Kasumi-1 (cell line): ENCODE measurements around the gene TSFM.
A peak's percentile ranks its signal among the peaks of the same experiment; 100 is the strongest.

Experiments used
- DNase-seq, 2 experiments: peaks; one replicate each; lab custom pipeline; 2025; lab: John Stamatoyannopoulos, UW

Gene TSFM

DNA sequence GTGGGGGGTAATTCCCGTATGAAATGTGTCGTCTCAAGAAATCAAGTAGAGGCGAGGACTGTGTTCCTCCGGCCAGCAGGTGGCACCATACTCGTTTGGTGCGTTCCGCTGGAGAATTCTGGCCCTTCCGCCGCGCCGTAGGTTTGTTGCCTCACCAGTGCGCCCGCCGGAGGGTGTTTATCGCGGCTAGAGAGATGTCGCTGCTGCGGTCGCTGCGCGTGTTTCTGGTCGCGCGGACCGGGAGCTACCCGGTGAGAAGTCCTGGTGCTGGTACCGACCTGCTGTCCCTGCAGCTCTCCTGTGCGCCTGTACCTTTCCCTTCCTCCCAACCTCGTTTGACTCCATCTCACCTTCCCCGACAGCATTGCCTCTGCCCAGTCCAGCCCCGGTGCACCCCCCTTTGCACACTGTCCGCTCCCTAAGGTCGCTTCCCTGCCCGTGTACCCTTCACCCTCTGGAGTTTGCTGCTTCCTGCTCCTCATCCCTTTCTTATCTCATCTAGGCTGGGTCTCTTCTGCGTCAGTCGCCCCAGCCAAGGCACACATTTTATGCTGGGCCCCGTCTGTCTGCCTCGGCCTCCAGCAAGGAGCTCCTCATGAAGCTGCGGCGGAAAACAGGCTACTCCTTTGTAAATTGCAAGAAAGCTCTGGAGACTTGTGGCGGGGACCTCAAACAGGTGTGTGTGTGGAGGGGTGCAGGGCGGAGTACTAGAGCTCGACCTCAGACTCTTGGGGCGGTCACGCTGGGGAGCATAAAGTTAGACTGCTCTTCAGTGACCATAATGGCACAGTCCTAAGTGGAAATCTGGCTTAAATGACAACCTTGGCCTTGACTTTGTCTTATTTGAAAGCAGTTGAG is at the start of gene TSFM:
TSFM (plus strand) TSS at position 180 of the 858 bp plus-strand sequence; CDS start at position 195, 15 bp downstream.
- DNase-seq: peak; percentile 95 to 96

DNA sequence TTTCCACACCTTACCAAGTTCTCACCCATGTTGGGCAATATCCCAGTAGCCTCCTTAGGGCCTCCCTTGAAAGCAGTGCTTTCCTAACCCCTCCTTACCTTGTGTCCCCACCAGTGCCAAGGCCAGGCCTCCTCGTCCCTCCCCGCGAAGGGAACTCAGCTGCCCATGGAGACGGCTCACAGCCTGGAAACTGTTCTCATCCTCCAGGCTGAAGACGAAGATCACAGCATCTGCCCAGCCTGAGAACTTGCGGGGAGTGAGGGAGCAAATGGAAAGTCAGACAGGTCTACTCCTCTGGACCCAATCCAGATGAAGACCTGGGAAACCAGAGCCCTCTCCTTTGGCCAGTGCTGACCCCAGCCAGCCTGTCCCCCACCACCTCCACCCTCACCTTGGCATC is 48.7 kb upstream of the TSFM start:
- no peak for DNase-seq

DNA sequence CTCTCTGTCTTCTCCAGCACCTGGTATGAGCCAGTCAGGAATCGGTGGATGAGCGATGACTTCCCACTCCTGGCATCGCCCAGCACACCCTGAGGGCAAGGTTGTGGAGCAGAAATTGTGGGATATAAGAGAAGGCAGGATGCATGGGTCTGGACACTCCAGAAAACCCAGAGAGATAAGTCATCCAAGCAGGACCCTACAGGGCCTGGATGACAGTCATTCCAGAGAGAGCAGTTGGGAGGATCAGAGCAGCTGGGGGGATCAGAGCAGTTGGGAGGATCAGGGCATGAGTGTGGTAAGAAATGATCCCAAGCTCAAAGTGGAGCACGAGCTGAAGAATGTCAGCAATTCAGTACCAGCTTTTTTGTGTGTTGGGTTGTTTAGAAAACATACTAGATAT is 48.0 kb upstream of the TSFM start:
- DNase-seq: no peak

DNA sequence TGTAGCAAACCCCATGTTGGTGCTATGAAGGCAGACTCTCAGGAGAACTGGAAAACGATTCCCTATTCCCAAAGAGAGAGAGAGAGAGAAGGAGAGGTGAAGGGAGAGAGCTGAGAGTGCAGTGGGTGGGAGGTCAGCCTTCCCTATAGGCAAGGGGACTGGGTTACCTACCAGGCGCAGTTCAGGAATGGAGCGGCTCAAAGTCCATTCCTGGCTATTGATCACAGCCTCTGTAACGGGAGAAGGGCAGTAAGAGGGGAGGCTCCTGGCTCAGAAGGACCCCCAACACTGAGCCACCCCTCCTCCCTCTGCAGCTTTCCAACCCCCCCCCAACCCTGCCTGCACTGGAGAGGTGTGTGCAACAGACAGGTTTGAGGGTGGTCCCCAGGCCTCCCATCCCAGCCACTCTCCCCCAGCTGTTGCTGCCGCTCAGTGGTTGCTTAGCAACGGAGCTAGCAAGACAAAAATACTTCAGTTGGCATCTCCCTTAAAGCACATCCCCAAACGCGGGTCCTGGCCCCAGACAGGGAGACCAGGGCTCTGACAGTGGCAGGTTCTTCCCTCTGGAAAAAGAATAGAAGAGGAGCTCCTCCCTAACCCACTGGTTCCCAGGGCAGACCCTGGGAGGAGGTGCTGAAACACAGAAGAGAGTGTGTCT is 47.3 kb upstream of the TSFM start:
- DNase-seq: no peak

DNA sequence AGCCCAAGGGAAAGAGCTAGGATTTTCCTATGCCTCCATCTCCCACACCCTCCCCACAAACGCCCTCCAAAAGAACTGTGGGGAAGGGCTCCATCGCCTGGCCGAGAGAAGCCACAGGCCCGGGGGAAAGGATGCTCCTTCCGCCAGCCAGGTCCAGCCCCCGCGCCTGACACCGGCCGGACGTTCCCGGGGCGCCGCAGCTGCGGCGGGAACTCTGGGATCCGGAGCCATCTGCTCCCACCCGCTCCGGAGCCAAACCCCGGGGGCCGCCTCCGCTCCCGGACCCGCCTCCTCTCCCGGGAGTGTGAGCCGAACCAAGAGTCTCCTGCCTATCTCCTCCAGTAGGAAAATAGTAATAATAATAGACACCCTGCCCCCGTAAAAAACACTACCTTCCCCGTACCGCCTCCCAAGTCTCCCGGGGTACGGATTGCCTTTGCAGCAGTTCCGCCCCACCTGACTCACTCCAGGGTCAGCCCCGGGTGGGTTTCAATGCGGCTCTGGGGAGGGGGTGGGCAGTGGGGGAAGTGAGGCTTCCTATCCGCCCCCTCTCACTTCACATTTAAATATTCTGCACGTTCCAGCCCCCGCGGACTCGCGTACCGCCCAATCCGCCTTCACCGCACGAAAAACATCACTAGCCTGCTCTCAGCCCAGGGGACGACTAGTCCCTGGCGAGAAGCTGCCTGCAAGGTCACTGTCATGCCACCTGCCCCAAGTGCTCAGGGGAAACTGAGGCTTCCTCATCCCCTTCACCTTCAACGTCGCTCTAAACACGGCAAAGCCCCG is 46.4 kb upstream of the TSFM start:
- DNase-seq: no peak

DNA sequence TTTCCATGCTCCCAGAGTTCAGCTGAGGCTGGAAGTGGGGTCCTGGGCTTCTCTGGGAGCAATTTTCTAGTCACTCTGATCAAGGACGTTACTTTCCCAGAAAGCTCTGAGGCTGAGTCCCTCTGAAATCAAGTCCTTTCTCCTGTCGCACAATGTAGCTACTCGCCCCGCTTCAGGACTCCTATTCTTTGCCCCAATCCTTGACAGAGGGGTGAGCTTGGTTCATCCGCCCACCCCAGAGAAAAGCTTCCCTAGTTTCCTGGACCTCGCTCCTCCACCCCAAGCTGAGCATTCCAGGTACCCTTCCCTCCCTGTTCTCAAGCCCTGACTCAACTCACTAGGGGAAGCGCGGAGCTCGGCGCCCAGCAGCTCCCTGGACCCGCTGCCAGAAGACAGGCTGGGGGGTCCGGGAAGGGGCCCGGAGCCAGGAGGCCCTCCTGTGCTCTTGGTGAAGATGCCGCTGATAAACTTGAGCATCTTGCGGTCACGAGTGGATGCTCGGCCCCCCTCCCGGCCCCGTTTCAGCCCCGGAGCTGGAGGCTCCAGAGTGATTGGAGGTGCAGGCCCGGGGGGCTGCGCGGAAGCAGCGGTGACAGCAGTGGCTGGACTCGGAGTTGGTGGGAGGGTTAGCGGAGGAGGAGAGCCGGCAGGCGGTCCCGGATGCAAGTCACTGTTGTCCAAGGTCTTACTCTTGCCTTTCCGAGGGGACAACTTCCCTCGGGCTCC is 45.7 kb upstream of the TSFM start:
- no peak for DNase-seq

DNA sequence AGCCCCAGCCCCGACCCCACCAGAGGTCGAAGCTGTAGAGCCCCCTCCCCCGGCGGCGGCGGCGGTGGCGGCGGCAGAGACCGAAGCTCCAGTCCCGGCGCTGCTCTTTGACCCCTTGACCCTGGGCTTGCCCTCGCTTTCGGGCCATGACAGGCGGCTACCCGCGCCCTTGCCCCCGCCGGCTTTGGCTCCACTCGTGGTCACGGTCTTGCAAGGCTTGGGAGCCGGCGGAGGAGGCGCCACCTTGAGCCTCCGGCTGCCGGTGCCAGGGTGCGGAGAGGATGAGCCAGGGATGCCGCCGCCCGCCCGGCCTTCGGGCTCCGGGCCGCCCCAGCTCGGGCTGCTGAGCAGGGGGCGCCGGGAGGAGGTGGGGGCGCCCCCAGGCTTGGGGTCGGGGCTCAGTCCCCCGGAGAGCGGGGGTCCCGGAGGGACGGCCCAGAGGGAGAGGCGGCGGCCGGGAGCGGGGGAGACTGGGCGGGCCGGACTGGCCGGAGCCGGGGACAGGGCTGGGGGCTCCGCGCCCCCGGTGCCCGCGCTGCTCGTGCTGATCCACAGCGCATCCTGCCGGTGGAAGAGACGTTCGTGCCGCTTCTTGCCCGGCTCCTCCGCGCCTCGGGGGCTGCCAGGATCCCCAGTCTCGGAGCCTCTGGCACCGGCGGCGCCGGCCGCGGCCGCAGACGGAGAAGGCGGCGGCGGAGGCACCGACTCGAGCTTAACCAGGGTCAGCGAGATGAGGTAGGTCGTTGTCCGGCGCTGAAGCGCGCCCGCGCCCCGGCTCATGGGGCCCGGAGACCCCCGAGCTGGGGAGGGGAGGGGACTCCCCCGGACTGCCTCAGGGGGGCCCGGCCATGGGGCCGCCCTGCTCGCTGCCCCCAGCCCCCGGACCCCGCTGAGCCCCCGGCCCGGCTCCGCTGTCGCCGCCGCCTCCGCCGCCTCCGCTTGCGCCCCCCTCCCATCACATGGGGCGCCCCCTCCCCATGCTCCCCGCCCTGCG is 44.8 kb upstream of the TSFM start:
- no peak for DNase-seq

DNA sequence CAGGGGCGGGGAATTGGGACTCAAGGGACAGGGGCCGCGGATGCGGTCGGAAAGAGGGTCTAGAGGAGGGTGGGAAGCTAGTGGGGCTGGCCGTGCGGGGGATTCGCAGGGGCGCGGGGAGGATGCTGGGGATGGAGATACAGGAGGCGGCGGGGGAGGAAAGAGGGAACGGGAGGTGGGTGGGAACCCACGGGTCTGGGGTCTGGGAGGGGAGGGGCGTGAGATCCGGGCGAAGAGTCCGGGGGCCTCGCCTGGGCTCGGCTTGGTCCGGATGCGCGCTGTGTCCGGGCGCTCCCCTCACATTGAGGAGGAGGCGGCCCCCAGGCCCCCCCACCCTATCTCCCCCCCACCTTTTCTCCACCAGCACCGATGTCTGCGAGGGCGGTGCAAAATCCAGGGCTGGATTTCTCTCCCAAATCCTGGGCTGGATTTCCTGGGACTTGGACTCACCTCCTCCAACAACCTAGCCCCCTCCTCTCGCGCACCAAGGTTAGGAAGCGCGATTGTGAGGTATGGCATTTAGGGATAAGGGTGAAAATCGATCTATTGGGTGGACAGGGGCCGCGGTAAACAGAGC is 43.8 kb upstream of the TSFM start, which contains the start of gene AGAP2:
AGAP2 (minus strand) TSS at position 82 of the 577 bp plus-strand sequence. CDS start 496 bp downstream, outside the sequence.
- no peak for DNase-seq

DNA sequence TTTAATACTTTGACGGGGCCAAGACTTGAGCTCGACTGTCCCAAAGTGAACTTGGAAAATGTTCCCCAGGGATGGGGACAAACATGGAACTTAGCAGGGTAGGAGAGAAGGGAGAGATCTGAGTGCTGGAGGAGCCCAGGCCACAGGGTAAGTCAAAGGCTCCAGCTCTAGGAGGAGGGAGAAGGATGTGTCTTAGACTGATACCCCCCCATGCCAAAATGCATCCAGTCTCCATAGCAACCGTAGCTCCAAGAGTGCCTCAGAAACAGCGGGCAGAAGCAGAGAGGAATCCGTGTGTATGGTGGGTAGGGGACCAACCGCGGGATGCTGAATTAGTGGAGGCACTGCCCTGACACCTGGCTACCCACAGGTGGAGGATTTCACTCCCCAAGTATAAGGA is 43.2 kb upstream of the TSFM start:
- DNase-seq: no peak

DNA sequence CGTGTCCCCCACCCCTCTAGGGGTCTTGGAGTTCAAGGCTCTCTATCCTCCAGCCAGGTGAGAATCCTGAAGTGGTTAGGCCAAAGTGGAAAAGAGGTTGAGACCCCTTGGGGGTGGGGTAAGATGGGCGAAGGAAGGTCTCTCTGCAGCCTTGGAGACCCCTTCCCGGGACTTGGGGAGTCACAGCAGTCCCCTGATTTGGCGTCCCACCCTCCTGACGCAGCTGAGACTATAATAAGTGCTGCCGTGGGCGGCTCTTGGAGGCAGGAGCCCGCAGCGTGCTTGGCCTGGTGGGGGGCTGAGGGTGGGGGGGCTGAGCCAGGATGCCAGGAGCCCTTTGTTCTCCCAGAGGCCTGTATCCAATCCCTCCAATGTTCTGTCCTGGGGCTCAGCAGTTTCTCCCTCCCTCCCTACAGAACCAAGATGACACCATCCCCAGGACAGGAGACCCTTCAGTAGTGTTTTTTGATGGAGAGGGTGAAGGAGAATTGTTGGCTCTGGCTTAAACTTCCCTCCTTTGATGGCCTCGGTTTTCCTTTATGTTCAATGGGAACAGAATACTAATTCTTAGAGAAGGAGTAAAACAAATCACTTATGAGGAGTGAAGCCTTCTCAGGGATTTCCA is 42.6 kb upstream of the TSFM start:
- DNase-seq: no peak

DNA sequence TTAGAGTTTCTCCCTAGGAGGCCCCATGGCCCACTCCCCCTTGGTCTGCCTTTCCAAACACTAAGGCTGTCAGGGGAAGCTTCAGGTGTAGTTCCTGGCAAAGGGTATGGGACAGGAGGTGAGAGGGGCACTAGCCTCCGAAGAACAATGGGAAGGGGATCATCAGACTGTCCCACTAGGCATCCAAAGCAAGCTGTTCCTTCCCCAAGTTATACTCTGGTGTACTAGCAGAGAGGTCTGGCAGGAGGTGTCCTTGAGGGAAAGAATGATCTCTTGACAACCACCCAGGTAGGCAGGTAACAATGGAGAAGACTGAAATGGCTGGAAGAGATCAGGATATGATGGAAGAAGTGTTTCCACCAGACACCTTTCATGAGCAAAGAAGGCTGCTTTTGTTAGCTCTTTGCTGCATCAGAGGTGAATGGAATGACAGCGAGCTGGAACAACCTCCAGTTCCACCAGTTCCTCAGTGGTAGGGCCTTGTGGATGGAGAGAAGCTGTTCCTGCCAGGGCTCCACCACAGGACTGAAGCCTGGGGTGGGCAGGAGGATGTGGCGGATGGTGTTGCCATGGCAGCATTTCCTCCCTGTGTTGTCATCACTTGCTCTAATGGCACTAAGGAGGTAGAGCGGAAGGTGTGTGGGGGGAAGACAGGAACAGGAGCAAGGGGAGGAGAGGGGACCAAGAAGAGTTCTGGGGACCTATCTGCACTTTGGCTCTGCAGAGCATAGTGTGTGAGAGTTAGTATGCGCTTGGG is 41.8 kb upstream of the TSFM start:
- peak; percentile 92 to 96 for DNase-seq

DNA sequence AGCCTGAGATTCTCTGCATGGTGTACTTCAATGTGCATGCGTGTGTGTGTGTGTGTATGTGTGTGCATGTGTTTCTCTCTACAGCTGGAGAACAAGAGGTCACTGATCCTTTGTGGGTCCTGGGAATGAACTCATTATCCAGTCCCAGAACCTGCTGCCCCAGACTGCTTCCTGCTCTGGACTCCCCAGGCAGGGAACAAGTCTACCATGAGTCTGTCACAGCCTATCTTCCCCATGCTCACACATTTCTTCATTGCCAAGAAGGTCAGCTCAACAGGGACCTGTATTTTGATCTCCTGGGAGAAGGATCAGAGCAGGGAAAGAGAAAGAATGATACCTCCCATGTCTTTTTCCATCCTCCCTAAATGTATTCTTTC is 41.2 kb upstream of the TSFM start:
- no peak for DNase-seq

DNA sequence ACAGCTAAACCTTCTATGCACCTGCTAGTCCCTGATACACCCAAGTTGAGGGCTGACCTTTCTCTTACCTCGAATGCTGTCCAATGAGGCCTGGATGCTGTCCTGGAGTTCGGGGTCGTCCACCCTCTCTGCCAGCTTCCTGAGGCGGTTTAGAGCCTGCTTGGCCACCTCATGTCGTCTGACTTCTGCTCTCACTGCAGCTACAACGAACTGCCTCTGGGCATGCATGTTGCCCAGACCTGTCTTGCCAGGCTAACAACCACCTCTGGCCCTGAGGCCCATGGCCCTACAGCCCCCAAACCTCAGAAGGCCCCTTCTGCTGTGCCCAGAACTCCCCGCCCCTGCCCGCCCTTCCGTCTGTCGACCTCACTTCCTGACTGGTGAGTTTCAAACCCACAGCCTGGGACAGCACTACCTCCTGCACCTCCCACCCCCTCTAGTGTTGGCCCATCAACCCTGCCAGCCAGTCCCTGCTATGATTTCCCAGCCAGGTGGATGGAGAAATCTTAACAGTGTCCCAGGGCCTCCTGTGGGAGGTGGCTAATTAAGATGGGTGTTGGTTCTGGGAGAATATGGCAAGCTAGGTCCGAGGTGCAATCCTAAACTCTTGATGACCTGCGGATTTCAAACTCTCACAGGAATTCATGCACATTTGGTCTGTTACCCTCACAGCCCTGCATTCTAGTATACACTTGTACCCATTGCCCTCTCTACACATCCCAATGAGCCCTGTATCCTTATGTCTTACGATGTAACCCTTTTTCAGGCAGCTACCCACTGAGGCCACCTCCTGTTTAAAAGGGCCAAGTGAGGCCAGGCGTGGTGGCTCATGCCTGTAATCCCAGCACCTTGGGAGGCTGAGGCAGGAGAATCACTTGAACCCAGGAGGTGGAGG is 40.5 kb upstream of the TSFM start:
- DNase-seq: peak; percentile 89 to 91

DNA sequence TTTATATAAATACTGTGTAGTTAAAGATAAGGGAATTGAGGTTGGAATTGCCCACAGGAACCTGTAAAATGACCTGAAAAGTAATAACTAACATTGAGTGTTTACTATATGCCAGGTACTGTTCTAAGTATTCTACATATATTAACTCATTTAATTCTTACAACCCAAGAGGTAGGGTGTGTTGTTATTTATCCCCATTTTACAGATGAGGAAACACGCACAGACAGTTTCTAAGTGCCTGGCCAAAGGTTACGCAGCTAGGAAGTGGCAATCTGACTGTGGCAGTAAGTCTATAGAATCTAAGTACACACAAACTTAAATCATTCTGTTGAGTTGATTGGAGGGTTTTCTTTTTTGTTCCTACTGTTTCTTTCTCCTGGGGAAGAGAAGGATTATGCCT is 38.8 kb upstream of the TSFM start:
- no peak for DNase-seq

DNA sequence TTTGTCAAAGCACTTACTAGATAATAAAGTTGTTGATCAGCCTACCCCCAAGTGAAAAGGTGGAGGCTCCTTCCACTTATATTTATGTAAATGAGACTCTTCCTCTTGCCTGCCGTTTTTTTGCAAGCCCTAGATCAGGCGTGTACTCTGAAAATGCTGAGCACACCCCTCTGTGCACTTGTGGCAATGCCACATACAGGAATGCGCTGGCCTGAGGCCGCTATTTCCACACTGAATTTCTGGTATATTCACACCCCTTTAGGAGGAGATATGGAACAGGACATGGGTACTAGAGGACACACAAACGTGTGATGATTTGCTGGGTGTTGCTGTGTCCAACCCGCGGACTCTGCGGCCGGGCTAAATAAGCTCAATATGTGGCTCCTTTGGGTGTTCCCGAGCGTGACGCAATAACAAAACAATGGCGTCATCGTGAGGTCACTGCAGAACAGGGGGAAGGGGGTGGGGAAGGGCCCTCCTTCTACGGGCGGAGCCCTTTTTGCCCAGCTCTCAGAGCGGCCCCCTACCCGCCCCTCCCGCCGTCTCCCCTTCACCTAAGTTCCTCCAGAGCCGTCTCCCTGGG is 38.3 kb upstream of the TSFM start:
- no peak for DNase-seq

DNA sequence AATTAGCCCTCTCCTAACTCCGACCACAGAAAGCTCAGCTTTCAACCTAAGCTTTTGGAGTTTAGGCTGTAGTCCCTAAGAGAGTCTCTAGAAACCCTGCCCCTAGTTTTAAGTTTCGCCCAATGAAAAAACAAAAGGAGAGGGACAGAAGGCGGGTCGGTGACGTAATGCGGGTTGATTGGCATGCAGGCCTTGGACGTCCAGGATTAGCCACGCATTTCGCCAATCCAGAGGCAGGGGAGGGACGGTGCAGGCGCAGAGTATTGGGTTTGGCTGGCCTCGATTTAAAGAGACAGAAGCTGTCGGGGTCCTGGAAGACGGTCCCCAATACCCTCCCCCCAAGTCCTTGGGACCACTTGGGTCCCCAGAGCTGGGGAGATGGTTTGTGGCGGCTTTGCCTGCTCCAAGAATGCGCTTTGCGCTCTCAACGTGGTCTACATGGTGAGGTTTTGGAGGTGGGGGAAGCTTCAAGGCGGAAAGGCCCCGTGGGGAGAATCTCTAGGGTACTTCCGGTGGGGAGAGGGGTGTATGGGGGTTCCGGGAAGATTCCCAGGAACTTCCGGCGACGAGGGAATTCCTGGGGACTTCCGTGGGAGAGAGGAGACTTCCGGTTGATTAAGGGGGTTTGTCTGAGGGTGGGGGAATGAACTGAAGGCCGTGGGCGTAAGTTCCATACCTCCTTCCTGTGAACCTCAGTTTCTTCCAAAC is 37.7 kb upstream of the TSFM start, which contains the start of gene TSPAN31:
TSPAN31 (plus strand) TSS at position 263 of the 708 bp plus-strand sequence; CDS start at position 379, 116 bp downstream.
- peak; percentile 99 to 100 for DNase-seq

DNA sequence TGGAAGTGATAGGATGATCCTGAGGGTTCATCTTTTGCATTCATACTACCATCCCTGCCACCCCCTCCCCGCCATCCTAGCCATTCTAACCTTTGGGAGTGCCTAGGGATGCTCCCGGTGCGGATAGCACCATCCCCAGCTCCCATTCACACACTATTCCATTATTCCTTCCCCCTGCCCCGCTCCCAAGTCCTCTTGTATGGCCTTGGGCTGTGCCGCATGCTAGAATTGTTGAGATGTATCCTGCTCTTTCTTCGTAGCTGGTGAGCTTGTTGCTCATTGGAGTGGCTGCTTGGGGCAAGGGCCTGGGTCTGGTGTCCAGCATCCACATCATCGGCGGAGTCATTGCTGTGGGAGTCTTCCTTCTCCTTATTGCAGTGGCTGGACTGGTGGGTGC is 37.1 kb upstream of the TSFM start:
- DNase-seq: no peak
